ENCODE data around the gene VPS16. TPM values are rescaled to one million over a fixed set of nuclear protein-coding genes. Genes with fewer than 3 reads are reported as not detected.

The VPS16 gene
- polyA plus RNA-seq, 1 donor from 2014 or later, result 117 TPM

- H4K20me1 ChIP-seq (ENCODE audit: insufficient read depth), result no peaks in the 10 kb centered on the region
- no peak overlapping the region for H3K27ac ChIP-seq (ENCODE audit: low read length)
- no peak overlapping the region for H3K9ac ChIP-seq (ENCODE audit: low read length)
- no peaks in the 10 kb centered on the region for H3K36me3 ChIP-seq (ENCODE audit: insufficient read depth, low read length)
- H3K4me3 ChIP-seq (ENCODE audit: low read length), result no peak overlapping the region
- no peaks in the 10 kb centered on the region for H3K9me3 ChIP-seq (ENCODE audit: low read length)
- H3K79me2 ChIP-seq (replicated peaks; ENCODE audit: insufficient read depth, low read length), result no peaks in the 10 kb centered on the region
- peaks cover 23% of the 10 kb centered on the region for H3K27me3 ChIP-seq (ENCODE audit: insufficient read depth, low read depth, low read length)
- no peak overlapping the region for H2AFZ ChIP-seq (ENCODE audit: low read depth, low read length)
- H3F3A ChIP-seq (ENCODE audit: insufficient read depth, low read length, poor library complexity, severe bottlenecking), result no peaks in the 10 kb centered on the region
- TF ChIP-seq MXI1 (conservative IDR thresholded peaks at IDR 0.05; ENCODE audit: poor library complexity, severe bottlenecking) (no peak), EP300 (conservative IDR thresholded peaks at IDR 0.05; ENCODE audit: poor library complexity, severe bottlenecking) (no peak), TAF1 (IDR thresholded peaks at IDR 0.05; ENCODE audit: low read depth) (no peak), REST (IDR thresholded peaks at IDR 0.05; ENCODE audit: borderline replicate concordance) (no peak), SMC3 (conservative IDR thresholded peaks at IDR 0.05; ENCODE audit: poor library complexity) (no peak), RAD21 (conservative IDR thresholded peaks at IDR 0.05) (no peak), CTCF (IDR thresholded peaks at IDR 0.05; ENCODE audit: poor library complexity, severe bottlenecking) (no peak), EZH2 (IDR thresholded peaks at IDR 0.05; ENCODE audit: borderline replicate concordance, insufficient read depth, low read length, poor library complexity, severe bottlenecking) (no peak), POLR2AphosphoS5 (IDR thresholded peaks at IDR 0.05) (no peak)
- H3K4me2 ChIP-seq (ENCODE audit: low read length), result no peak overlapping the region
- no peaks in the 10 kb centered on the region for H3K9me2 ChIP-seq (ENCODE audit: insufficient read depth, low read length)
These were observed 18.5 kb upstream of the VPS16 start for GRCh38 chr20:2822073-2822472.

GRCh38 chr20:2825761-2826160, 14.8 kb upstream of the VPS16 start:
- H3K4me2 ChIP-seq (ENCODE audit: low read length), result no peak overlapping the region
- no peak overlapping the region for H3K9ac ChIP-seq (ENCODE audit: low read length)
- no peaks in the 10 kb centered on the region for H3K9me2 ChIP-seq (ENCODE audit: insufficient read depth, low read length)
- H3F3A ChIP-seq (ENCODE audit: insufficient read depth, low read length, poor library complexity, severe bottlenecking), result no peaks in the 10 kb centered on the region
- no peak overlapping the region for H2AFZ ChIP-seq (ENCODE audit: low read depth, low read length)
- no peaks in the 10 kb centered on the region for H3K9me3 ChIP-seq (ENCODE audit: low read length)
- H3K36me3 ChIP-seq (ENCODE audit: insufficient read depth, low read length), result no peaks in the 10 kb centered on the region
- H3K27ac ChIP-seq (ENCODE audit: low read length), result no peak overlapping the region
- peaks cover 16% of the 10 kb centered on the region for H3K27me3 ChIP-seq (ENCODE audit: insufficient read depth, low read depth, low read length)
- H3K4me3 ChIP-seq (ENCODE audit: low read length), result no peak overlapping the region
- no peaks in the 10 kb centered on the region for H4K20me1 ChIP-seq (ENCODE audit: insufficient read depth)
- no peak for TF ChIP-seq REST (IDR thresholded peaks at IDR 0.05; ENCODE audit: borderline replicate concordance)
- TF ChIP-seq SMC3 (conservative IDR thresholded peaks at IDR 0.05; ENCODE audit: poor library complexity), result no peak
- no peak for TF ChIP-seq CTCF (IDR thresholded peaks at IDR 0.05; ENCODE audit: poor library complexity, severe bottlenecking)
- TF ChIP-seq MXI1 (conservative IDR thresholded peaks at IDR 0.05; ENCODE audit: poor library complexity, severe bottlenecking), result no peak
- no peak for TF ChIP-seq RAD21 (conservative IDR thresholded peaks at IDR 0.05)
- TF ChIP-seq EZH2 (IDR thresholded peaks at IDR 0.05; ENCODE audit: borderline replicate concordance, insufficient read depth, low read length, poor library complexity, severe bottlenecking), result no peak
- no peak for TF ChIP-seq EP300 (conservative IDR thresholded peaks at IDR 0.05; ENCODE audit: poor library complexity, severe bottlenecking)
- TF ChIP-seq TAF1 (IDR thresholded peaks at IDR 0.05; ENCODE audit: low read depth), result no peak
- TF ChIP-seq POLR2AphosphoS5 (IDR thresholded peaks at IDR 0.05), result no peak
- no peaks in the 10 kb centered on the region for H3K79me2 ChIP-seq (replicated peaks; ENCODE audit: insufficient read depth, low read length)

Data from neural cell (in vitro differentiated cells).